Ovary (tissue), 3 donors: ENCODE data around the gene SHC1.

Source experiments
- CTCF ChIP-seq, 3 donors: fragments of 450-650 bp in 2 of 3; fragments of 200-600 bp in 1 of 3; IDR thresholded peaks; one replicate each; pipeline versions ENCODE4 v1.5.1 to v1.8.0; 2016 to 2022; ENCODE audit warnings: antibody characterized with exemption in 3 of 3, mild to moderate bottlenecking in 1 of 3
- EP300 ChIP-seq: sonication (generic); formaldehyde crosslinking; IDR thresholded peaks from one replicate; pipeline ENCODE4 v1.6.1; 2017; ENCODE audit warnings: antibody characterized with exemption
- POLR2A ChIP-seq: fragments of 450-650 bp; IDR thresholded peaks from one replicate; pipeline ENCODE4 v1.6.1; 2017; ENCODE audit warnings: antibody characterized with exemption, mild to moderate bottlenecking, moderate library complexity
- donor health status: DM: no; HTN: no; CAD: no.

GRCh38 chr1:155005076-155006011 is 34.8 kb upstream of the SHC1 start:
- TF ChIP-seq CTCF (IDR thresholded peaks at IDR 0.05) (no peak), EP300 (no peak), POLR2A (no peak)
